Keratinocyte (primary cell): Measurements from ENCODE around the gene CDH13. TPM values are rescaled to one million over a fixed set of nuclear protein-coding genes. Genes with fewer than 3 reads are reported as not detected.

Source experiments
- DNase-seq: peaks from one replicate; pipeline ENCODE4 v3.0.0-alpha.2; 2011; ENCODE audit warnings: low read depth, missing footprints, low spot score
- FAIRE-seq: peaks from 2 replicates; lab custom pipeline; 2011; peaks lifted over from hg19 to GRCh38; lab: Jason Lieb, UNC
- H2AFZ ChIP-seq: 2 replicates; pipeline ENCODE4 v1.6.0; 2012; ENCODE audit warnings: low read length, control low read depth, inconsistent platforms; ENCODE audit not compliant: control insufficient read depth
- H3K27ac ChIP-seq: 2 replicates; pipeline ENCODE4 v1.5.1; 2011; ENCODE audit warnings: low read length; ENCODE audit not compliant: control insufficient read depth, insufficient read depth
- H3K27me3 ChIP-seq: 3 replicates; pipeline ENCODE4 v1.6.0; 2011; ENCODE audit warnings: low read length; ENCODE audit not compliant: control insufficient read depth, insufficient read depth; ENCODE audit errors: extremely low read depth
- H3K36me3 ChIP-seq, 2 experiments: 2 replicates in 1 of 2; 3 replicates in 1 of 2; pipeline ENCODE4 v1.5.1; 2011; ENCODE audit warnings: low read length in 2 of 2, mild to moderate bottlenecking in 1 of 2; ENCODE audit not compliant: control insufficient read depth in 2 of 2, insufficient read depth in 2 of 2; ENCODE audit errors: extremely low read depth in 1 of 2
- H3K4me1 ChIP-seq: 3 replicates; pipeline ENCODE4 v1.5.1; 2011; ENCODE audit warnings: low read length; ENCODE audit not compliant: control insufficient read depth, insufficient read depth; ENCODE audit errors: extremely low read depth
- H3K4me2 ChIP-seq: 3 replicates; pipeline ENCODE4 v1.6.0; 2011; ENCODE audit warnings: low read depth, low read length; ENCODE audit not compliant: control insufficient read depth, insufficient read depth; ENCODE audit errors: extremely low read depth
- H3K4me3 ChIP-seq, 3 experiments: fragments of 200-600 bp in 1 of 3; sonication (generic) in 1 of 3; 2 replicates in 2 of 3; 3 replicates in 1 of 3; pipeline ENCODE4 v1.5.1; 2011 to 2016; ENCODE audit warnings: low read length in 3 of 3, mild to moderate bottlenecking in 3 of 3, control low read depth in 2 of 3, inconsistent platforms in 1 of 3, low read depth in 1 of 3, mixed read lengths in 1 of 3, mixed run types in 1 of 3, moderate library complexity in 1 of 3; ENCODE audit not compliant: control insufficient read depth in 2 of 3, insufficient read depth in 2 of 3; ENCODE audit errors: extremely low read depth in 1 of 3
- H3K79me2 ChIP-seq: 2 replicates; pipeline ENCODE4 v1.6.0; 2012; ENCODE audit warnings: low read length; ENCODE audit not compliant: control insufficient read depth, insufficient read depth
- H3K9ac ChIP-seq: 3 replicates; pipeline ENCODE4 v1.6.0; 2011; ENCODE audit warnings: low read length; ENCODE audit not compliant: control insufficient read depth, insufficient read depth; ENCODE audit errors: extremely low read depth
- H3K9me1 ChIP-seq: 3 replicates; pipeline ENCODE4 v1.6.0; 2011; ENCODE audit warnings: low read length; ENCODE audit not compliant: control insufficient read depth, insufficient read depth; ENCODE audit errors: extremely low read depth
- H3K9me3 ChIP-seq: 2 replicates; pipeline ENCODE4 v1.5.1; 2012; ENCODE audit warnings: low read depth, low read length; ENCODE audit not compliant: control insufficient read depth
- H4K20me1 ChIP-seq: 3 replicates; pipeline ENCODE4 v1.6.0; 2011; ENCODE audit warnings: low read length; ENCODE audit not compliant: control insufficient read depth, insufficient read depth; ENCODE audit errors: extremely low read depth
- CTCF ChIP-seq, 3 experiments: IDR thresholded peaks in 1 of 3; conservative IDR thresholded peaks in 1 of 3; optimal IDR thresholded peaks in 1 of 3; 2 replicates in 2 of 3; 3 replicates in 1 of 3; pipeline versions ENCODE3 to v1.5.1; 2011; ENCODE audit warnings: low read length in 3 of 3, mild to moderate bottlenecking in 3 of 3, moderate library complexity in 2 of 3, control low read depth in 1 of 3, inconsistent platforms in 1 of 3; ENCODE audit not compliant: insufficient read depth in 2 of 3; ENCODE audit errors: extremely low read depth in 1 of 3
- EZH2 ChIP-seq: IDR thresholded peaks from one replicate; pipeline ENCODE4 v1.6.1; 2012; ENCODE audit warnings: inconsistent platforms, mild to moderate bottlenecking, low read length, moderate library complexity
- dilution Hi-C: fragments of 300-500 bp; cut with MboI; formaldehyde crosslinking; loops from one replicate; pipeline ENCODE4 v1.7.0; 2020; ENCODE audit warnings: low sequenced_read_pairs; ENCODE audit not compliant: extremely low pct_ligation_motif_present
- polyA plus RNA-seq, 5 experiments: library from polyadenylated mRNA; depleted of rRNA in 3 of 5; stranded (reverse) in 3 of 5; stranded (forward) in 1 of 5; unstranded in 1 of 5; fragments of >200 nt; gene quantifications; 1 replicate in 1 of 5; 2 replicates in 3 of 5; 3 replicates in 1 of 5; pipeline versions ENCODE4 v1.2.1 to v1.2.3, GENCODE V29; 2011 to 2012; ENCODE audit warnings: missing spikeins in 2 of 5, low read depth in 1 of 5, low replicate concordance in 1 of 5

Gene CDH13
- polyA plus RNA-seq, 1 donor (not counting 4 experiments of a cell fraction or from before 2014, with no cell fraction given) = 111 TPM

DNA sequence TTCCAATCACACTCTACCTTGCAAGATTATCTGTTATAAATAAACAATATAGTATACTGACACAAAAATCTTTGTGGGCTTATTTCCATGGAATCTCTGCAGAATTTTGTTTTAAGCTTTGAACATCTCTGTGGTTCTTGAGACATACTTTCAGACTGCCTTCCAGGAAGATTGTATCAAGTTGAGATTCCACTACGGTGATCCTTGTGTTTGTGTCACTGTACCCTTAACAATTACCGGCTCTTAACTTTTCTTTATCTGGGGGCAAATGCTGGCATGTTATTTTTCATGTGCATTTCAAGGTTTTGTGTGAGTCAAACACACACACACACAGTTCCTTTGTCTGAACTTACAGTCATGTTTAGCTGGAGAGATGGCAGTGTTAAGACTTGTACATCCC lies 708.3 kb downstream of the CDH13 start:
- H3K4me3 ChIP-seq = no peak overlapping the region
- no peak overlapping the region for H2AFZ ChIP-seq
- H3K79me2 ChIP-seq = no peaks in the 10 kb centered on the region
- H3K4me1 ChIP-seq = no peaks in the 10 kb centered on the region
- no peaks in the 10 kb centered on the region for H3K9me3 ChIP-seq
- dilution Hi-C loops = no loop called here
- no peaks in the 10 kb centered on the region for H4K20me1 ChIP-seq
- no peaks in the 10 kb centered on the region for H3K9me1 ChIP-seq
- DNase-seq = no peak
- H3K9ac ChIP-seq = no peak overlapping the region
- H3K27me3 ChIP-seq = no peaks in the 10 kb centered on the region
- H3K4me2 ChIP-seq = no peak overlapping the region
- no peaks in the 10 kb centered on the region for H3K36me3 ChIP-seq
- no peak for FAIRE-seq
- TF ChIP-seq EZH2 (no peak), CTCF (optimal IDR thresholded peaks at IDR 0.05 in 1 of 3, IDR thresholded peaks at IDR 0.05 in 1 of 3, conservative IDR thresholded peaks at IDR 0.05 in 1 of 3; ENCODE audit: extremely low read depth in 1 of 3, insufficient read depth in 2 of 3, low read length in 3 of 3) (no peak)
- H3K27ac ChIP-seq = no peak overlapping the region

GRCh38 chr16:83336603-83337002 lies 709.8 kb downstream of the CDH13 start:
- H3K4me1 ChIP-seq = no peaks in the 10 kb centered on the region
- no peak overlapping the region for H3K9ac ChIP-seq
- FAIRE-seq (no peak), DNase-seq (no peak)
- no peak overlapping the region for H2AFZ ChIP-seq
- no peaks in the 10 kb centered on the region for H3K36me3 ChIP-seq
- H3K4me3 ChIP-seq = no peak overlapping the region
- H3K27me3 ChIP-seq = no peaks in the 10 kb centered on the region
- no peaks in the 10 kb centered on the region for H3K79me2 ChIP-seq
- no peak overlapping the region for H3K27ac ChIP-seq
- H4K20me1 ChIP-seq = no peaks in the 10 kb centered on the region
- no peaks in the 10 kb centered on the region for H3K9me3 ChIP-seq
- no peaks in the 10 kb centered on the region for H3K9me1 ChIP-seq
- H3K4me2 ChIP-seq = no peak overlapping the region
- dilution Hi-C loops = no loop called here
- TF ChIP-seq CTCF (optimal IDR thresholded peaks at IDR 0.05 in 1 of 3, IDR thresholded peaks at IDR 0.05 in 1 of 3, conservative IDR thresholded peaks at IDR 0.05 in 1 of 3; ENCODE audit: extremely low read depth in 1 of 3, insufficient read depth in 2 of 3, low read length in 3 of 3) (no peak), EZH2 (no peak)
